HEK293T (cell line): Measurements from ENCODE around the gene IL17C.

ENCODE experiments used
- ARNT ChIP-seq: fragments of 450-650 bp; IDR thresholded peaks from 2 replicates; pipeline ENCODE4 v1.6.1; 2017; ENCODE audit warnings: mild to moderate bottlenecking
- BHLHE40 ChIP-seq: fragments of 450-650 bp; IDR thresholded peaks from 2 replicates; pipeline ENCODE4 v1.6.1; 2016; ENCODE audit warnings: mild to moderate bottlenecking, moderate library complexity, borderline replicate concordance
- ELF4 ChIP-seq: fragments of 450-650 bp; IDR thresholded peaks from 2 replicates; pipeline ENCODE4 v1.6.1; 2017; ENCODE audit warnings: antibody characterized with exemption
- FOXA1 ChIP-seq: fragments of 450-650 bp; IDR thresholded peaks from 2 replicates; pipeline ENCODE4 v1.6.1; 2016; ENCODE audit warnings: mild to moderate bottlenecking
- FOXK2 ChIP-seq: fragments of 450-650 bp; IDR thresholded peaks from 2 replicates; pipeline ENCODE4 v1.6.1; 2016; ENCODE audit warnings: mild to moderate bottlenecking
- FOXM1 ChIP-seq: fragments of 450-650 bp; IDR thresholded peaks from 2 replicates; pipeline ENCODE4 v1.6.1; 2017; ENCODE audit warnings: mild to moderate bottlenecking, borderline replicate concordance
- PKNOX1 ChIP-seq: fragments of 450-650 bp; IDR thresholded peaks from 2 replicates; pipeline ENCODE4 v1.6.1; 2016
- SP1 ChIP-seq: fragments of 450-650 bp; IDR thresholded peaks from 2 replicates; pipeline ENCODE4 v1.6.1; 2017

DNA sequence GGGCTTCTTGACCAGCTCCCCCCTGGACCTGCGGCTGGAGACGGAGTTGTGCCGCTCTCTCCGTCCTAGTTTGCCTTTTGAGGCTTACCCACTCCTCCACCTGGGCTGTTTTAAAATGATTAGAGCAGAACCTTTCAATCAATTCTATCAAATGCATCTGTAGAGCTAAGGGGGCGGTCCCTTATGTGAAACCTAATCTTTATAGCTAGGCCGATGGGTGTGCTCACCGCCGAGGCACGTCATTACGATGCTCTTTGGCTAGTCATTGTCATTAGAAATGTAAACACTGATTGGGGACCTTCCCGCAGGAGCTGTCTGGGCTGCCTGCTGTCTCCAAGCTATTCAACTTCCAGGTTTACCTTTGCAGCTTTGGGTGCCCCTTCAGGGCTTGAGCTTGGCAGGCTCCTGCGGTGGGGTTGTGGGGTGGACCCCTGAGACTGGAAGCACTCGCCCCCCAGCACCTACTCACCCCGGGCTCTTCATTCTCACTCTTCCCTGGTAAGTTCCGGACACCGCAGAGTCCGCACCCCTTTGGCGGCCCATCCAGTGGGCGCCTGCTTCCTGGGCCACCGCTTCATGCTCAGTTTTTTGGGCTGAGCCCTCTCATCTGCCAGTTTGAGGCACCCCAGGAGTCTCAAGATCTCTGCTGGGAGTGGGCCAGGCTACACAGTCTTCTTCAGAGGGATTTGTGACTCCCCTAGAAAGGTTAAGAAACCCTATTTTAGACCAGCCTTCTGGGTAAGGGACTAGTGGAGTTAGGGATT is 20.9 kb upstream of the IL17C start:
- TF ChIP-seq ELF4: no peak
- TF ChIP-seq SP1: no peak
- no peak for TF ChIP-seq ARNT
- no peak for TF ChIP-seq FOXM1
- TF ChIP-seq FOXA1: no peak
- peak; percentile 61 for TF ChIP-seq PKNOX1
- TF ChIP-seq FOXK2: peak; percentile 57; the same call in 1 of the 2 replicates
- no peak for TF ChIP-seq BHLHE40
